Osteoblast (primary cell): ENCODE results near the gene FARS2. TPM values are rescaled to one million over a fixed set of nuclear protein-coding genes. Genes with fewer than 3 reads are reported as not detected.

Experiments used
- DNase-seq: peaks from one replicate; pipeline ENCODE4 v3.0.0; 2011; ENCODE audit warnings: low spot score, mixed read lengths; ENCODE audit not compliant: insufficient read length; ENCODE audit errors: missing footprints
- H2AFZ ChIP-seq: 2 replicates; pipeline ENCODE4 v1.6.0; 2011; ENCODE audit warnings: mild to moderate bottlenecking, low read length
- H3K27ac ChIP-seq: 2 replicates; pipeline ENCODE4 v1.5.1; 2011; ENCODE audit warnings: mild to moderate bottlenecking, low read depth, low read length, moderate library complexity
- H3K27me3 ChIP-seq: 2 replicates; pipeline ENCODE4 v1.6.0; 2012; ENCODE audit warnings: mild to moderate bottlenecking, control low read depth, inconsistent platforms, low read length, moderate library complexity; ENCODE audit not compliant: insufficient read depth
- H3K36me3 ChIP-seq: 2 replicates; pipeline ENCODE4 v1.5.1; 2011; ENCODE audit warnings: mild to moderate bottlenecking, low read length, control low read depth, moderate library complexity; ENCODE audit not compliant: insufficient read depth
- H3K4me1 ChIP-seq: 2 replicates; pipeline ENCODE4 v1.5.1; 2011; ENCODE audit warnings: mild to moderate bottlenecking, low read length, control low read depth, moderate library complexity; ENCODE audit not compliant: insufficient read depth
- H3K4me2 ChIP-seq: 2 replicates; pipeline ENCODE4 v1.6.0; 2011; ENCODE audit warnings: mild to moderate bottlenecking, low read length; ENCODE audit not compliant: insufficient read depth
- H3K4me3 ChIP-seq: fragments of 200-600 bp; sonication (generic); 3 replicates; pipeline ENCODE4 v1.5.1; 2012; ENCODE audit warnings: mild to moderate bottlenecking, low read length, inconsistent platforms; ENCODE audit not compliant: insufficient read depth
- H3K79me2 ChIP-seq: 2 replicates; pipeline ENCODE4 v1.6.0; 2012; ENCODE audit warnings: mild to moderate bottlenecking, low read length, control low read depth, inconsistent platforms; ENCODE audit not compliant: insufficient read depth
- H3K9me3 ChIP-seq: 2 replicates; pipeline ENCODE4 v1.5.1; 2011; ENCODE audit warnings: low read depth, low read length, control low read depth
- H4K20me1 ChIP-seq: 2 replicates; pipeline ENCODE4 v1.6.0; 2012; ENCODE audit warnings: mild to moderate bottlenecking, low read length, control low read depth; ENCODE audit not compliant: insufficient read depth
- CTCF ChIP-seq: IDR thresholded peaks from 2 replicates; pipeline ENCODE4 v1.5.1; 2011; ENCODE audit warnings: mild to moderate bottlenecking, low read depth, low read length, moderate library complexity; ENCODE audit errors: extremely low read depth
- total RNA-seq: library from RNA; depleted of rRNA; stranded (reverse); fragments of >200 nt; gene quantifications from 2 replicates; pipeline ENCODE4 v1.2.3, GENCODE V29; 2012

Gene FARS2
- total RNA-seq, 1 donor: 29.7 TPM

GRCh38 chr6:5300206-5300764 is 39.0 kb downstream of the FARS2 start:
- Histone ChIP-seq H3K4me1 (no peaks in the 10 kb centered on the region), H3K9me3 (no peaks in the 10 kb centered on the region), H3K27me3 (no peaks in the 10 kb centered on the region), H4K20me1 (peaks cover 20% of the 10 kb centered on the region), H3K4me2 (no peak overlapping the region), H3K27ac (no peak overlapping the region), H2AFZ (no peak overlapping the region), H3K36me3 (no peaks in the 10 kb centered on the region), H3K79me2 (peaks cover 13% of the 10 kb centered on the region), H3K4me3 (no peak overlapping the region)
- DNase-seq: no peak
- no peak for TF ChIP-seq CTCF

- H3K9me3 ChIP-seq: no peaks in the 10 kb centered on the region
- no peak for TF ChIP-seq CTCF
- peaks cover 10% of the 10 kb centered on the region for H3K4me1 ChIP-seq
- H2AFZ ChIP-seq: no peak overlapping the region
- H3K36me3 ChIP-seq: no peaks in the 10 kb centered on the region
- no peaks in the 10 kb centered on the region for H3K27me3 ChIP-seq
- H3K79me2 ChIP-seq: peaks cover 12% of the 10 kb centered on the region
- no peak overlapping the region for H3K4me3 ChIP-seq
- no peak overlapping the region for H3K27ac ChIP-seq
- H4K20me1 ChIP-seq: peaks cover 33% of the 10 kb centered on the region
- H3K4me2 ChIP-seq: peak overlapping the region; percentile 42
- DNase-seq: no peak
Observed at GRCh38 chr6:5302220-5302946, 41.1 kb downstream of the FARS2 start.

GRCh38 chr6:5302995-5303622 is 41.8 kb downstream of the FARS2 start:
- Histone ChIP-seq H3K27ac (no peak overlapping the region), H3K4me2 (peak overlapping the region; percentile 42), H3K27me3 (no peaks in the 10 kb centered on the region), H3K4me3 (no peak overlapping the region), H3K9me3 (no peaks in the 10 kb centered on the region), H3K4me1 (peaks cover 10% of the 10 kb centered on the region), H2AFZ (no peak overlapping the region), H3K36me3 (no peaks in the 10 kb centered on the region), H4K20me1 (peaks cover 33% of the 10 kb centered on the region), H3K79me2 (peaks cover 13% of the 10 kb centered on the region)
- DNase-seq: no peak
- TF ChIP-seq CTCF: peak; percentile 35

GRCh38 chr6:5303682-5304081 is 42.4 kb downstream of the FARS2 start:
- Histone ChIP-seq H3K4me1 (peaks cover 10% of the 10 kb centered on the region), H3K36me3 (no peaks in the 10 kb centered on the region), H3K27ac (no peak overlapping the region), H4K20me1 (peaks cover 33% of the 10 kb centered on the region), H3K4me2 (no peak overlapping the region), H3K9me3 (no peaks in the 10 kb centered on the region), H3K79me2 (peaks cover 10% of the 10 kb centered on the region), H3K4me3 (no peak overlapping the region), H2AFZ (no peak overlapping the region), H3K27me3 (no peaks in the 10 kb centered on the region)
- no peak for DNase-seq
- TF ChIP-seq CTCF: no peak
